Thyroid gland (tissue), 4 donors: ENCODE data around the gene PPBP. TPM values are rescaled to one million over a fixed set of nuclear protein-coding genes. Genes with fewer than 3 reads are reported as not detected.

Source experiments
- DNase-seq, 2 donors: peaks; one replicate each; pipeline ENCODE4 v3.0.0-alpha.2; 2019
- H3K27ac ChIP-seq, 3 donors: fragments of 200-600 bp; sonication (generic); 1 replicate in 2 of 3; 2 replicates in 1 of 3; pipeline ENCODE4 v1.5.1; 2016 to 2019; ENCODE audit warnings: mild to moderate bottlenecking in 1 of 3, moderate library complexity in 1 of 3
- H3K27me3 ChIP-seq: fragments of 200-600 bp; sonication (generic); one replicate; pipeline ENCODE4 v1.5.1; 2019
- H3K36me3 ChIP-seq, 2 donors: fragments of 200-600 bp; sonication (generic); one replicate each; pipeline ENCODE4 v1.5.1; 2016 to 2019
- H3K4me1 ChIP-seq, 2 donors: fragments of 200-600 bp; sonication (generic); one replicate each; pipeline ENCODE4 v1.5.1; 2017 to 2019
- H3K4me3 ChIP-seq, 3 donors: fragments of 200-600 bp; sonication (generic); replicated peaks in 1 of 3; 1 replicate in 2 of 3; 2 replicates in 1 of 3; pipeline ENCODE4 v1.5.1; 2016; ENCODE audit warnings: mild to moderate bottlenecking in 1 of 3
- H3K9me3 ChIP-seq: fragments of 200-600 bp; sonication (generic); one replicate; pipeline ENCODE4 v1.5.1; 2017
- CTCF ChIP-seq, 6 experiments: fragments of 200-600 bp in 3 of 6; fragments of 450-650 bp in 3 of 6; sonication (generic) in 3 of 6; IDR thresholded peaks; one replicate each; pipeline ENCODE4 v1.5.1; 2016 to 2019; ENCODE audit warnings: antibody characterized with exemption in 6 of 6, mild to moderate bottlenecking in 2 of 6, inconsistent platforms in 1 of 6, moderate library complexity in 1 of 6
- POLR2A ChIP-seq, 2 donors: fragments of 450-650 bp; IDR thresholded peaks; one replicate each; pipeline ENCODE4 v1.6.1; 2017; ENCODE audit warnings: antibody characterized with exemption in 2 of 2, mild to moderate bottlenecking in 2 of 2, moderate library complexity in 1 of 2
- WGBS, 2 donors: methylation state at CpG; one replicate each; pipeline ENCODE4 v1.1.5; 2017; 5-methylcytosine and 5-hydroxymethylcytosine counted together
- intact Hi-C: fragments of 100-400 bp; cut with DNase I; formaldehyde crosslinking; loops from one replicate; pipeline ENCODE4 v1.15.1; 2023
- total RNA-seq, 4 donors: library from RNA; depleted of rRNA; stranded (reverse); fragments of >200 nt; gene quantifications; one replicate each; pipeline ENCODE4 v1.2.3, GENCODE V29; 2016

PPBP gene
- total RNA-seq, 4 donors from 2014 or later = 1.3 to 1.5 (median 1.3) TPM; not detected in 1

- TF ChIP-seq POLR2A (IDR thresholded peaks at IDR 0.05) = no peak
- no peak for TF ChIP-seq CTCF (IDR thresholded peaks at IDR 0.05)
- H3K27me3 ChIP-seq = no peaks in the 10 kb centered on the region
- H3K4me1 ChIP-seq = no peaks in the 10 kb centered on the region
- intact Hi-C loops = no loop called here
- no peak overlapping the region for H3K4me3 ChIP-seq
- H3K9me3 ChIP-seq = no peaks in the 10 kb centered on the region
- H3K36me3 ChIP-seq = no peaks in the 10 kb centered on the region
- DNase-seq = no peak
- H3K27ac ChIP-seq = no peak overlapping the region
Measured at GRCh38 chr4:74030285-74030684, 42.3 kb upstream of the PPBP start.

GRCh38 chr4:74028504-74028903 lies 40.5 kb upstream of the PPBP start:
- 51 to 98% methylated on average over 1 of the region's 1 CpG for WGBS, 2 donors

GRCh38 chr4:74023709-74024108 lies 35.7 kb upstream of the PPBP start:
- WGBS, 2 donors = 87 to 92% methylated on average over 2 of the region's 2 CpGs

More at GRCh38 chr4:74028504-74028903, 40.5 kb upstream of the PPBP start:
- no peak for TF ChIP-seq CTCF (IDR thresholded peaks at IDR 0.05)
- TF ChIP-seq POLR2A (IDR thresholded peaks at IDR 0.05) = no peak
- no peaks in the 10 kb centered on the region for H3K36me3 ChIP-seq
- H3K9me3 ChIP-seq = no peaks in the 10 kb centered on the region
- DNase-seq = no peak
- no peak overlapping the region for H3K4me3 ChIP-seq
- intact Hi-C loops = no loop called here
- H3K27me3 ChIP-seq = no peaks in the 10 kb centered on the region
- H3K27ac ChIP-seq = no peak overlapping the region
- no peaks in the 10 kb centered on the region for H3K4me1 ChIP-seq

GRCh38 chr4:74021601-74022000 lies 33.6 kb upstream of the PPBP start:
- no peaks in the 10 kb centered on the region for H3K9me3 ChIP-seq
- no peaks in the 10 kb centered on the region for H3K27me3 ChIP-seq
- no peak overlapping the region for H3K4me3 ChIP-seq
- no peak overlapping the region for H3K27ac ChIP-seq
- DNase-seq = no peak
- H3K4me1 ChIP-seq = no peaks in the 10 kb centered on the region
- TF ChIP-seq CTCF (IDR thresholded peaks at IDR 0.05) (no peak), POLR2A (IDR thresholded peaks at IDR 0.05) (no peak)
- WGBS, 2 donors = 46 to 62% methylated on average over 2 of the region's 2 CpGs
- intact Hi-C loops = no loop called here
- H3K36me3 ChIP-seq = no peaks in the 10 kb centered on the region

More at GRCh38 chr4:74023709-74024108, 35.7 kb upstream of the PPBP start:
- no peak overlapping the region for H3K4me3 ChIP-seq
- H3K4me1 ChIP-seq = no peaks in the 10 kb centered on the region
- no peaks in the 10 kb centered on the region for H3K36me3 ChIP-seq
- H3K27me3 ChIP-seq = no peaks in the 10 kb centered on the region
- H3K27ac ChIP-seq = no peak overlapping the region
- H3K9me3 ChIP-seq = no peaks in the 10 kb centered on the region
- intact Hi-C loops = no loop called here
- TF ChIP-seq POLR2A (IDR thresholded peaks at IDR 0.05) (no peak), CTCF (IDR thresholded peaks at IDR 0.05) (no peak)
- no peak for DNase-seq

- no peak for DNase-seq
- WGBS, 2 donors = 63 to 71% methylated on average over 3 of the region's 3 CpGs
- intact Hi-C loops = no loop called here
Measured at GRCh38 chr4:74018771-74019170, 30.8 kb upstream of the PPBP start.

More at GRCh38 chr4:74018771-74019170, 30.8 kb upstream of the PPBP start:
- Histone ChIP-seq H3K27me3 (no peaks in the 10 kb centered on the region), H3K9me3 (no peaks in the 10 kb centered on the region), H3K36me3 (no peaks in the 10 kb centered on the region), H3K4me1 (no peaks in the 10 kb centered on the region), H3K4me3 (no peak overlapping the region), H3K27ac (no peak overlapping the region)
- TF ChIP-seq CTCF (IDR thresholded peaks at IDR 0.05) (no peak), POLR2A (IDR thresholded peaks at IDR 0.05) (no peak)
